Neural crest cell (in vitro differentiated cells): ENCODE results near the gene FUNDC1. TPM values are rescaled to one million over a fixed set of nuclear protein-coding genes. Genes with fewer than 3 reads are reported as not detected.

Source experiments
- DNase-seq: peaks from one replicate; pipeline ENCODE4 v3.0.0; 2021; ENCODE audit warnings: low read depth, mixed read lengths, low spot score
- H3K27ac Mint-ChIP-seq: one replicate; pipeline ENCODE4 v1.8.0; 2021; ENCODE audit warnings: mild to moderate bottlenecking, mixed read lengths; ENCODE audit not compliant: unreplicated experiment
- H3K27me3 Mint-ChIP-seq: 2 replicates; pipeline ENCODE4 v1.8.0; 2021; ENCODE audit warnings: low read depth, mild to moderate bottlenecking, mixed read lengths
- H3K36me3 Mint-ChIP-seq: 2 replicates; pipeline ENCODE4 v1.8.0; 2021; ENCODE audit warnings: low read depth, mild to moderate bottlenecking, mixed read lengths
- H3K4me1 Mint-ChIP-seq: 2 replicates; pipeline ENCODE4 v1.8.0; 2021; ENCODE audit warnings: mixed read lengths
- H3K4me3 Mint-ChIP-seq: one replicate; pipeline ENCODE4 v1.8.0; 2021; ENCODE audit warnings: mild to moderate bottlenecking, mixed read lengths
- H3K9me3 Mint-ChIP-seq: 2 replicates; pipeline ENCODE4 v1.8.0; 2021; ENCODE audit warnings: mixed read lengths
- CTCF ChIP-seq: fragments of 200-600 bp; sonication (generic); conservative IDR thresholded peaks from 2 replicates; pipeline ENCODE4 v1.5.0; 2021; ENCODE audit warnings: antibody characterized with exemption, mild to moderate bottlenecking
- total RNA-seq: library from RNA; stranded (reverse); gene quantifications from 2 replicates; pipeline ENCODE4 v1.2.1, GENCODE V29; 2021

Gene FUNDC1
- total RNA-seq, 1 donor from 2014 or later: 19.4 TPM

DNA sequence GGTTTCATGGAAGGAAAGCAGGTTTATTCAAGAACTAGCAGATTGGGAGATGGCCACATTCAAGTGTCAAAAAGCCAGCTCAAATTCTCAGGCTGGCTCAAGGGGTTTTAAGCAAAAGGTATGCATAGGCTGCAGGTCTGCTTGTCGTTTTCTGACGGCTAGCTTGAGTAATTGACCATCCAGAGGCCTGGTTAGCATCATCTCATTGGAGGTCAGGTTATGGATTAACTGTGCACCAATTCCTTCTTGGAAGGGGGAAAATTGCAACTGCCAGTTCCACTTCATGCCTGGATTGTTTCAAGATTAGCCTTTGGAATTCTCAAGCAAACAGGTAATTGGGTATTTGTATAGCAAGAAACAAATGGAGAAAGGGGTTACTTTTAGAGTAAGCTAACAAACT, 62.1 kb downstream of the FUNDC1 start:
- no peak overlapping the region for H3K4me3 Mint-ChIP-seq
- H3K27me3 Mint-ChIP-seq: no peaks in the 10 kb centered on the region
- peaks cover 10% of the 10 kb centered on the region for H3K9me3 Mint-ChIP-seq
- H3K4me1 Mint-ChIP-seq: no peaks in the 10 kb centered on the region
- no peak for DNase-seq
- TF ChIP-seq CTCF: no peak
- no peak overlapping the region for H3K27ac Mint-ChIP-seq
- peaks cover 3% of the 10 kb centered on the region for H3K36me3 Mint-ChIP-seq

DNA sequence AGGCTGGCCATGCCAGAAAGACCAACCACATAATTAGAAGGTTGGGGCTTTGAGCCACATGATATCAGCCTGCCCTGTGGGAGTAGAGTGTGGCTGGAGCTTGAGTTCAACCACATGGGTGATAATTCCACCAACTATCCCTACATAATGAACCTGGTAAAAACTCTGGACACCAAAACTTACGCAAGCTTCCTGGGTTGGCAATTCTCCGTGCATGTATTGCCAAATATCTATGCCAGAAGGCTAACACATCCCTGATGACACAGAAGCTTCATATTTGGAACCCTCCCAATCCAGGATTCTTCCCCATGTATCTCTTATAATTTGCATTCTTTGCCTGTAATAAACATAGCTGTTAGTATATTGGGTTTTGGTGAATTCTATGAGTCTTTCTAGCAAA, 68.2 kb downstream of the FUNDC1 start:
- Mint-ChIP-seq H3K27ac (no peak overlapping the region), H3K4me3 (no peak overlapping the region), H3K9me3 (peaks cover 8% of the 10 kb centered on the region), H3K4me1 (no peaks in the 10 kb centered on the region), H3K27me3 (no peaks in the 10 kb centered on the region), H3K36me3 (peaks cover 5% of the 10 kb centered on the region)
- no peak for TF ChIP-seq CTCF
- DNase-seq: no peak

Other genes starting within 250 kb of the FUNDC1 start
- 0.77 and 1.2 TPM in 2 replicates for gene EFHC2, start 199.2 kb downstream of the FUNDC1 start, total RNA-seq